Suprapubic skin (tissue), 3 donors: ENCODE data around the gene HESX1.

Source experiments
- CTCF ChIP-seq, 2 donors: fragments of 200-600 bp in 1 of 2; fragments of 450-650 bp in 1 of 2; sonication (generic) in 1 of 2; IDR thresholded peaks; one replicate each; pipeline ENCODE4 v1.5.1; 2016 to 2019; ENCODE audit warnings: antibody characterized with exemption in 2 of 2, mild to moderate bottlenecking in 1 of 2, moderate library complexity in 1 of 2
- POLR2A ChIP-seq, 2 donors: fragments of 450-650 bp; IDR thresholded peaks; one replicate each; pipeline ENCODE4 v1.6.1; 2017; ENCODE audit warnings: antibody characterized with exemption in 2 of 2, mild to moderate bottlenecking in 2 of 2, moderate library complexity in 2 of 2

GRCh38 chr3:57168151-57168550 lies 31.6 kb downstream of the HESX1 start:
- TF ChIP-seq CTCF (IDR thresholded peaks at IDR 0.05) = no peak
- no peak for TF ChIP-seq POLR2A (IDR thresholded peaks at IDR 0.05)
